Activated CD8-positive, alpha-beta memory T cell treated with anti-CD3 and anti-CD28 coated beads for 36 hours (primary cell): ENCODE data around the gene SOX5. TPM values are rescaled to one million over a fixed set of nuclear protein-coding genes. Genes with fewer than 3 reads are reported as not detected.
"Not testable (repeated sequence)": the region's sequence is repeated elsewhere in the genome, so short reads cannot be mapped to it uniquely, and the experiment has no call there.

ENCODE experiments used
- CTCF ChIA-PET: fragments of 350-600 bp; sonication (Branson Sonifier 250); formaldehyde crosslinking; loops from one replicate; lab custom pipeline; 2021; ENCODE audit warnings: antibody characterized with exemption; lab: Charles Lee
- POLR2A ChIA-PET: fragments of 350-600 bp; sonication (Branson Sonifier 250); formaldehyde crosslinking; loops from one replicate; lab custom pipeline; 2021; ENCODE audit warnings: antibody characterized with exemption; lab: Charles Lee
- total RNA-seq, 2 experiments: library from RNA; stranded (reverse); gene quantifications; one replicate each; pipeline ENCODE4 v1.2.3, GENCODE V29; 2021

The SOX5 gene
- total RNA-seq, 2 experiments from 2014 or later: 0.04 TPM; not detected in 1

DNA sequence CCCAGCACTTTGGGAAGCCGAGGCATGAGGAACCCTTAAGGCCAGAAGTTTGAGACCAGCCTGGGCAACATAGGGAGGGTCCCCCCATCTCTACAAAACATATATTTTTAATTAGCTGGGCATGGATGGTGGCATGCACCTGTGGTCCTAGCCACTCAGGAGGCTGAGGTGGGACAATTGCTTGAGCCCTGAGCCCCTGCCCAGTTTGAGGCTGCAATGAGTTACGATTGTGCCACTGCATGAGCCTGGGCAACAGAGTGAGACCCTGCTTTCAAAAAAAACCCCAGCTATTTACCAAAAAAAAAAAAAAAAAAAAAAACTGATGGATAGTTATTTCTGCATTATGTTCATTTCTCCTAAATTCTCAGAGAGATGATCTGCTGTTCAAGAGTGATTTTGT, 230.0 kb downstream of the SOX5 start:
- ChIA-PET CTCF (no interaction called here), POLR2A (no interaction called here)

DNA sequence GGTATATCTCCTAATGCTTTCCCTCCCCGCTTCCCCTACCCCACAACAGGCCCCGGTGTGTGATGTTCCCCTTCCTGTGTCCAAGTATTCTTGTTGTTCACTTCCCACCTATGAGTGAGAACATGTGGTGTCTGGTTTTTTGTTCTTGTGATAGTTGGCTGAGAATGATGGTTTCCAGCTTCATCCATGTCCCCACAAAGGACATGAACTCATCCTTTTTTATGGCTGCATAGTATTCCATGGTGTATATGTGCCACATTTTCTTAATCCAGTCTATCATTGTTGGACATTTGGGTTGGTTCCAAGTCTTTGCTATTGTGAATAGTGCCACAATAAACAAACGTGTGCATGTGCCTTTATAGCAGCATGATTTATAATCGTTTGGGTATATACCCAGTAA, 239.1 kb downstream of the SOX5 start:
- POLR2A ChIA-PET, CTCF ChIA-PET: not testable (repeated sequence)

DNA sequence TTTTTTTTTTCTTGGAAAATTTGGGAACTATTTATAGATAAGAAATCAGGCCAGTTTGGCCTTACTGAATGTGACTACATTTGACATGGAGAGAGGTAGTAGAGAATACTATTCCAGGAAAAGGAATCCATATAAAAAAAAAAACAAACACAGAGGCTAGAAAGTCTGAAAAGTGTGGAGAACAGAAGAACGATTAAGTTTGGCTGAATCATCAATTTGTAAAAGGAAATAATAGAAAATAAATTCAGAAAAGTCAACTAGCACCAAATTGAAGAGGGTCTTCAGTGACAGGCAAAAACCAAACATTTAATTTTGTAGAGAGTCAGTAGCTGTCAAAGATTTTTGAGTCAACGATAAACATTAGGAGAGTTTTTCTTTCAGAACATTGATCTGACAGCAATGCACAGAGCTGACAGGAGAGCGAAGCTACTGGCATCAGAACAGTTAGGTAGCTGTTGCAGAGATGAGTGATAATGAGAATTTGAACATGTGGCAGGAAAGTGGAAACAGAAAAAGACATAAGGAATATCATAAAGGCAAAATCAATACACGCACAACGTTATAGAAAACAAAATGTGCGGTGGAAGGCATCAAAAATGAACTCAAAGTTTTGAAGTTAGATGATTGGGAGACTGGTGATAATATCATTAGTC, 241.2 kb downstream of the SOX5 start:
- ChIA-PET POLR2A (no interaction called here), CTCF (no interaction called here)

DNA sequence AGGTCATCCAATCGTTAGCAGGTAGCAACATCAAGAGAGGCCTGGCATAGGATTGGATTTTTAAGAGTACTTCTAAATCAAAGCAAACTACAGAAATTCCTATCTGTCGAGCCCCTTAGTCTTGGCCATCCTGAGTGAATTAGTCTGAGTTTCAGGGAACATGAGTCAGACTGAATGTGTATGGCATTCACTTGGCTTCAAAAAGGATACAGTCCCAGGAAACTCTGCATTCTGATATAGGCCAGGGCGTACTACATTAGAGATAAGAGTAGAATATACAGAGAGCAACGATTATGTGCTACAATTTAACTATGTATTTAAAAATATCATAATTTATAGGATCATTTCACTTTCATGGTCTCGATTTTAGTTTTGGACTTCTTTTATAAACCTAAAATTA, 242.2 kb downstream of the SOX5 start:
- ChIA-PET POLR2A (no interaction called here), CTCF (no interaction called here)

DNA sequence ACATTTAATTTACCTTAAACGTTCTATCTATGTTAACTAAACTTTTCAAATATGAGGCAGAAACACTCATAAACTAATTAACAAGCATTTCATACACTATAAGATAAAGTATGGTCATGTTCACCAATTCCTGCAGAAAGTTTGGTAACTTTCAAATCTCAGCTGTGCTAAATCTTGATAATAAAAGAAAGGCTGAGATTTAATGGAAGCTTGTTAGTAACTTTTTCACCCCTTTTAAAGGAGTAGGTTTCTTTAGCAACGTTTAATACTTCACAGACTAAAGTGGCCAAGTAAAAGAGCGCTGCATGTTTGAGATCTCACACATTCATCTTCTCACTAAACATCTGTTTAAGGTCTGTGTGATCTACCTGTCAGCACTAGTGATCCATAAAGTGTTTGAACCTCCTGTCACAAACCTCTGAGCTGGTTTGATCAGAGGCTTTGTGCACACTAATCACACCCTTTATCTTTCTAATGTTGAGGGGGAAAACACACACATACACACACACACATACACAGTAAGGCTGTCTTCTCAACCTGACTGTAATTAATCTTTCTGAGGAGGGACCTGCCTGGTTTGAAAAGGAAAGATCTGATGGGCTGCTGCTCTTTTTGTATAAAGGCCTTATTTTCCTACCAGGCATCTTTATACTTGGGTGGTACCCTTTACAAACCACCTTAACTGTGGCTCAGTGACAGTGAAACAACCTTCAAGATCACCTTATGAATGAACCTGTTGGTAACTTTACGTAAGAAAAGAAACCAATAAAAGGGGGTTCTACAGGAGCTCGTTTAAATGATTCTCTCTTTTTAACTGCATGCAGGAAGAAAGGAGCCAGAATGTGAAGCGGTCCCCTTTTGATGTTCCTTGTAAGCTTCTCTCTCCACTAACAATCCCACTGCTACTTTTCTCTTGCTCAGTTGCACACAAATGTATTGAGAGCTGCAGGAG, 244.2 kb downstream of the SOX5 start:
- POLR2A ChIA-PET: no interaction called here
- CTCF ChIA-PET: no interaction called here

DNA sequence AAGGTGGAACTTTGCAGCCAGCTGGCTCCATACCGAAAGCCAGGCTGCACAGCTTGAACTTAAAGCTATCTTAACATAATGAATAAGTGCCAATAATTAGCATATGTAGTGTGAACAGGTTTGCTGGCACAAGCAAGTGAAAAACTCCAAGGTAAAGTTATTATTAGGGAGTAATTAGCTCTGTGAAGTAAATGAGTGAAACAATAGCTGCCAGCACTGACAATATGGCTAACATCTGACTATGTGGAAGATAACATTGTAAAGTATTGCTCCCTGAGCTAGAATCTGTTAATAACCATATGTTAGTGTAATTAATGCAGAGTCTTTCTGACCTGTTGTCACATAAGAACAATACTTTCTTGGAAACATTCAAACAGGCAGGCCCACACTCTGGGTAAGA, 246.4 kb downstream of the SOX5 start:
- ChIA-PET POLR2A (no interaction called here), CTCF (no interaction called here)

DNA sequence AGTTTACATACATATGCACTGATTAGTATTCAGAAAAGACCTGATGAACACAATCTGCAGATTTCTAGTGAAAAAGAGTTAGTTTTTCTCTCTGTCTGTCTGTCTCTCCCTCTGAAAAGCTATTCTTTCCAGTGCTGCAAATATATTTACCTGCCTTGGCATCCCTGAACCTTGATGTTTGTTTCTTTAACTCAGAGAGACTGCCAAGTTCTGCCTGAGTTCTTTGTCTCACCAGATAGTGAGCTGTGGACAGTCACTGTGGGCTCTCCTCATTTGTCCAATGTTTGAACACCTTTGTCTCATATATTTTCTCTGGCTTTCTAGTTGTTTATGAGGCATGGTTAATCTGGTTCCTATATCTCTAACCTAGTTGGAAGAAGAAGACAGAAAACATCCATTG, 250.4 kb downstream of the SOX5 start:
- CTCF ChIA-PET: no interaction called here
- POLR2A ChIA-PET: no interaction called here

DNA sequence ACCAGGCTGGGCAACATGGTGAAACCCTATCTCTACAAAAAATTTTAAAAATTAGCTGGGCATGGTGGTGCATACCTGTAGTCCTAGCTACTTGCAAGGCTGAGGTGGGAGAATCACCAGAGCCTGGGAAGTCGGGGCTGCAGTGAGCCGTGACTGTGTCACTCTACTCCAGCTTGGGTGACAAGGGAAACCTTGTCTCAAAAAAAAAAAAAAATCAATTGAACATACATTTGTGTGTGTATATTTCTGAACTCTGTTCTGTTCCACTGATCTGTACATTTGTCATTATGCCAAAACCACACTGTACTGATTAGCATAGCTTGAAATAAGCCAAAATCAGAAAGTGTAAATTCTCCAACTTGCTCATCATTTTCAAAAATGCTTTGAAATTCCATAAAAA, 254.6 kb downstream of the SOX5 start:
- POLR2A ChIA-PET: no interaction called here
- CTCF ChIA-PET: no interaction called here

DNA sequence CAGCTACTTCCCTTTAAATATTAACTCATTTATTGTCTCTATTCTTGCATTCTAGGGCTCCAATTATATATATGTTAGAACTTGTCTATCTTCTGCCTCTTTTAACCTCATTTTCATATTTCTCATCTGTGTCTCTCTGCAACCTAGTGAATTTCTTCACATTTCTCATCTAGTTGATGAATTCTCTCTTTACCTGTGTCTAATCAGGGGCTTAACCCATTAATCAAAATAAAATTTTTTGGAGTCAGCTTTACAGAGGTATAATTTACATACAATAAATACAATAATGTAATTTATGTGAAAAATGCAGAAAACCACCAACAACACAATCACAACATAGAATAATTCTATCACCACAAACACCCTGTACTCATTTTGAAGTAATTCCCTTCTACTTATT, 255.2 kb downstream of the SOX5 start:
- ChIA-PET CTCF (no interaction called here), POLR2A (no interaction called here)

DNA sequence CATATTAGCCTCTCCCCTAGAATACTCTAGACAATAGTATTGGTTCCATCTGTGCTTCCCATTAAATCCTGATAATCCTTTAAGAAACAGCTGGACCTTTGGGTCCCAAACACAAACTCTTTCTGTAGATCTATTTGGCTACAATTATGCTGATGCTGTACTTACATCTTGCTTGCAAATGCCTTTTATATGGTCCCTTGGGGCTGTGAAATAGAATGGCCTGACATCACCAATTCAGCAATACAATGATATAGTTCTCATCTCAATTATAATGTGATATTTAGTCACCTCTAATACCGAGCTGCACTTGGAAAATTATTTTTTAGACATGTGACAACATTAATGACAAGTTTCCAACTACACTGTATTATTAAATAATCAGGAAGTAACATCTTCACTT, 261.5 kb downstream of the SOX5 start:
- CTCF ChIA-PET: no interaction called here
- POLR2A ChIA-PET: no interaction called here

DNA sequence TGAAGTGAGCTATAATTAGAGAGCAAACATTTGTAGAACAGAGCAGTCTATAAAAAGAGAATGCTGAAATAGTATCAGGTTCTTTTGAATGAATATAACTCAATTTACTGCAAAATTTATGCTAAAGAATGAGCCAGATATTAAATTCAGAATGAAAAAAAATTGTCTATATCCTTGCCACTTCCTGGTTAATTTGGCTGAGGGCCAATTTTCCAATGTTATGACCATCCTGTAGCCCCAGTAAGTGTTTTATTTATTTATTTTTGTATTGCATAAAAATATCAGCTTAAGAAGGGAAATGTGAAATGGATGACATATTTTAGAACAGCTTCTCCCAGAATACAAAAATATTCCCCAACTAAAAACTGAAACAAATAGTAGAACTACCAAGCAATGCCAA, 263.4 kb downstream of the SOX5 start:
- CTCF ChIA-PET: no interaction called here
- POLR2A ChIA-PET: no interaction called here

DNA sequence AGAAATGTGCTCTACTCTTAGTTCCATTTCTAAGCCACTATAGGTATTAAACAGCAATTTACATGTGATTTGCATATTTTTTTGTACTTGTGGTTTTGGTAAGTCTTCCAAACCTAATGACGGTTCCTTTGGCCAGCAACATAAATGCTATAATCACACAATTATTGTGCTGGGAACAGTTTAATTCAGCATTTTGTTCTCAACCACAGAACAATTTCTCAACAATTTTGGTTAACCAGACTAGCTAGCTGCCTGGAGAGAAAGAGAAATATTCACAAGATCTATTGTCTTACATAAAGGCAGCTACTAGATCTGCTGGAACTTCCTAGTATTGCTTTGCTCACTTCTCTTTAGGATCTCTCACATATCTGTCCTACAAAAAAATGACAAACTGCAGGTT, 265.3 kb downstream of the SOX5 start:
- ChIA-PET CTCF (no interaction called here), POLR2A (no interaction called here)

DNA sequence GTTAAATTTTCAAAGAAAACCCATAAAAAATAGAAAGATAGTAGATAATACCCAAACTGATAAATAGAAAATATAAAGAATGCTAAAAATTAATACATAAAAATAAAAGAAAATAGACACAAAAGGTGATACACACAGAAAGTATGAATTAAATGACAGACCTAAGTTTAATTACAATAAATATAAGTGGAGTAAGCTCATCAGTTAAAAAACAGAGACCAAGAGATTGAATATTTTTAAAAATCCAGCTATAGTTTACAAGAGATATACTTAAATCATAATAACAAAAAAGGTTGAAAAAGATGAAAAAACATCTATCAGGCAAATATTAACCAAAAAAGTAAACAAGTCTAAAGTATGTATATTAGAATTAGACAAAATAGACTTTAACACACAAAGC, 268.2 kb downstream of the SOX5 start:
- ChIA-PET POLR2A (no interaction called here), CTCF (no interaction called here)

DNA sequence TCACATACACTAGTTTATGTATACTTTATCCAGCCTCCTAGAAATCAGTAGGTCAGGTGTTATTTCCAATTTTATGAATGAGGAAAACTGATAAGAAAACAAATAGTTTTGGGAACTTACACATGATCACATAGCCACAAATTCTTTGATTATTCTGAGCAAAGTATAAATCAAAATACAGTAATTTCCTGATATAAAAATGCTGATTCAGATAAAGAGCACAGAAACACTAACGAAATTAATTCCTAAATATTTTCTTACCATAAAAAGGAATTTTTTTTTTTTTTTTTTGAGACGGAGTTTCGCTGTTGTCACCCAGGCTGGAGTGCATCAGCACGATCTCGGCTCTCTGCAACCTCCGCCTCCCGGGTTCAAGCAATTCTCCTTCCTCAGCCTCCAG, 275.4 kb downstream of the SOX5 start:
- POLR2A ChIA-PET: no interaction called here
- CTCF ChIA-PET: no interaction called here

DNA sequence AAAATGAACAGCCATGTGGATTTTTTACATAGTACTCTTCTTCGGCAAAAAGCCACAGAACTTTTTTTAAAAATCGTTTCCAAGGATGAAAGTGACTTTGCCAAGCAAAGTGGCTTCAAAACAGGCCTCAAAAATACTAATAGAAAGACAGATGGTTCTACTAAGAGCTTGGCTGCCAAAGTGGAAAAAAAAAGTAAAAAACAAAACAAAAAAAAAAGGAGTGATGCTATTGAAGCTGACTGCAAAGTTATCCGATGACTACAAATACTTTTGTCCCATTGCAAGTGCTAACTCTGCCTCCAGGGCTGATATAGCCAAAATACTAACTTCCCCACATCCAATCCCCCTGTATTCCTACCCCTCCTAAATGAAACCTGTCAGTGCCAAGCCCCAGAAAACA, 277.6 kb downstream of the SOX5 start:
- ChIA-PET POLR2A (no interaction called here), CTCF (no interaction called here)

DNA sequence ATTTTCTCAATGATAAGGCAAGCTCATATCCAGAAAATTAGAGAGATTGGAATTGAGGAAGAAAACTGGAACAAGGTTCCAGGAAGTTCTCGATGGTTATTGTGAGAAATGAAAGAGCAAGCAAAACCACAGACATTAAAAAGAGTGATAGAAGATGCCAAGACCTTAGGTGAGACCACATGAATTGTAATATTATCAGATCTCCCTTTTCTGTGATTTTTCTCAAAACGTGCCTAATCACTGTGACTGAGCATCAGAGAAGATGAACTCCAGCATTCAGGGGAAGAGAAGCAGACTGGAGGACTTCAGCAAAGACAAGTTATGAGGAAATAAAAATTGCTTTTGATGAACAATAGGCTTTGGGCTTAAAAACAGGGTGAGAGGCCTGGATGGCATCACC, 278.8 kb downstream of the SOX5 start:
- POLR2A ChIA-PET: no interaction called here

DNA sequence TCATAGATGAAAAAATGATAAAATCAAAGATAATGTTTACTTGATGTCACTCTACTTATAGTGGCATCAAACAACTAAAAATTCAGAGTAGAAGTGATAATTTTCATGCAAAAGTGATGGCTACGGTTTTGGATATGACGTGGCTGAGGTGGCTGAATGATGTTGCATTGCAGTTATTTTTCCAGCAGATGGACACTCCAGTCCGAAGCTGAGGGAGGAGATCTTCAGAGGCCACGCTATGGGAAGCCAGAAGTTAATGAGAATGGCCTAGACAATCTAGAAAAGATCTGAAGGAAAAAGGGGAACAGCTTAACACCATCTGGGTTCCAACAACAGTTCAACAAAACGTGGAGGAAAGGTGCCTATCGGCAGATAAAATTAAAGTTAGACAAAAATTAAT, 279.8 kb downstream of the SOX5 start:
- ChIA-PET POLR2A (no interaction called here), CTCF (no interaction called here)

More for the DNA sequence above, 278.8 kb downstream of the SOX5 start:
- CTCF ChIA-PET: no interaction called here

DNA sequence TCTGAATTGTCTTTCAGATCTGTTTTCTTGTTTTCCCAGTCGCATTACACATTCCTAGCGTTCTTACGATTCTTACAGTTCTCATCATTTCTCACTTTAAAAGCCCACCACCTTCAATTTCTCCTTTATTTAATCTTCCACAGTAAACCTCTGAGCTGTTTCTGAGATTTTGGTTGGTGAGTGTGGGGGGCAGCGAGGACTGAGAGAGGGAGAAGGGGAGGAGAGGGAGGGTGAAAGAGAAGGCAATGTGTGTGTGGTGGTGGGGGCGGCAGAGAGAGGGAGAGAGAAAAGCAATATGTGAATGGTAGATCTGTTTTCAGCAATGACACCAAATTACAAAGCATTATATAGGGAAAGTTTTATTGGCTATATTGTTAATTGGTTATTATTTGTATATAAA, 282.6 kb downstream of the SOX5 start:
- CTCF ChIA-PET: no interaction called here
- POLR2A ChIA-PET: no interaction called here

DNA sequence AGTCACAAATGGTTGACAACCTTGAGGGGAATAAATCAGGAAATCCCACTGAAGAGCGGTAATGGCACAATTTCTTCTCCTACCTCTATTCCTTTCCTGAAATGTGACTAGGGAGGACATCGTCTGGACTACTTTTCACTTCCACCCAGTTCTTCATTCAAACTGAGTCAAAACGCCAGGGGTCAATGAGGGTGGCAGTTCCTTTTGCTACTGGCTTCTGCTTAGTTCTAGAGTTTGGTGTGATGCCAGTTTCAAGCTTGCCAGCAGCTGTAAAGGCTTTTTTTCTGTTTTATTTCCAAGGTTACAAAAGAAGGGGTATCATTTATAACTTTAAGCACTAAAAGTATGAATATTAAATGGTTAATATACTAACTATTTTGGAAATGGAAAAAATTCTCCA, 286.5 kb downstream of the SOX5 start:
- ChIA-PET CTCF (no interaction called here), POLR2A (no interaction called here)

DNA sequence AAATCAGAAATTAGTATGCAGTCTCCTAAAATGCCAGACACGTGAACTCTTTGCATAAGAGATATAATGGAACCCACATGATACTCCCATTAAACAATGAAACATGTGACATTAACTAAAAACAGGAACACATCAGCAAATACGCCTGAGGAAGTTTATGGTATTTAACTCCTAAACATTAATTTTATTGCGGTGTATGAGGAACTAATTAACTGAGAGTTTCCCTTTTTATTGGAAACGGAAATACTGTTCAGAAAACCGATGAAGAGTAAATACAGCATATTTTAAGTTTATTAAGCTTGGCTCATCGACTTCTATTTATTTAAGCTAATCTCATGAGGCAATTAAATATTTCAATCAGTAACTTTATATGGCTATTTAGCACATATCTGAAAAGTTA, 290.3 kb downstream of the SOX5 start:
- ChIA-PET POLR2A (no interaction called here), CTCF (no interaction called here)

DNA sequence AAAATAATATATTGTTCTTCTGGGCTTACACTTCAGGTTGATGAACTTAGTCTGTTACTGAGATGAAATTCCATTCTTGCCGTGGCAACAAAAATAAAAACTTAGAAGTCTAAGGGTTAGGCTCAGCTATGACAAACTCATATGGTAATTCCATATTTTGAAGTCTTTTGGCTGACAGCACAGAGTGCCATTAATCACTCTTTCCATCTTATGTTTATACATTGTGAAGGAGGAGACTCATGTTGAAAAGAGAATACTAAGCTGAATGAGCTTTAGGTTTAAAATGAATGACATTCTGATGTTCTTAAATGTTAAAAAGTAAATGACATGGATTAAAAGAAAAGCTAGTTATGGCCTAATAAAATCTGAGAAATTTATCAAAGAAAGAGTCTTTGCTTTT, 291.9 kb downstream of the SOX5 start:
- ChIA-PET CTCF (no interaction called here), POLR2A (no interaction called here)
